K562 (cell line): ENCODE measurements around the gene ACP5. TPM values are rescaled to one million over a fixed set of nuclear protein-coding genes. Genes with fewer than 3 reads are reported as not detected.

Experiments
- ARID3B ChIP-seq: fragments of 250-450 bp; sonication (Bioruptor Pico); IDR thresholded peaks from 2 replicates; pipeline ENCODE4 v1.4.0; 2020; ENCODE audit warnings: borderline replicate concordance
- BCL6 ChIP-seq: fragments of 250-450 bp; sonication (Bioruptor Pico); IDR thresholded peaks from 2 replicates; pipeline ENCODE4 v1.4.0; 2020
- BMI1 ChIP-seq: fragments of 150-350 bp; IDR thresholded peaks from 2 replicates; pipeline ENCODE4 v1.6.1; 2014; ENCODE audit warnings: low read length
- E4F1 ChIP-seq: fragments of 250-450 bp; sonication (Bioruptor Pico); IDR thresholded peaks from 2 replicates; pipeline ENCODE4 v1.5.0; 2021; ENCODE audit warnings: mild to moderate bottlenecking, borderline replicate concordance
- FOXJ2 ChIP-seq: fragments of 200-800 bp; sonication (Bioruptor generic); IDR thresholded peaks from 2 replicates; pipeline ENCODE4 v1.6.1; 2016; ENCODE audit warnings: missing genetic modification characterization, missing compliant biosample characterization
- GTF3C2 ChIP-seq: IDR thresholded peaks from 3 replicates; pipeline ENCODE4 v1.6.1; 2011; ENCODE audit warnings: borderline replicate concordance, mild to moderate bottlenecking, moderate library complexity; ENCODE audit not compliant: insufficient read length; ENCODE audit errors: extremely low read depth
- HMBOX1 ChIP-seq: sonication (generic); IDR thresholded peaks from 2 replicates; pipeline ENCODE4 v1.6.1; 2016
- KAT8 ChIP-seq: fragments of 450-650 bp; IDR thresholded peaks from 2 replicates; pipeline ENCODE4 v1.6.1; 2016; ENCODE audit warnings: low read depth, mild to moderate bottlenecking
- LCOR ChIP-seq: sonication (generic); formaldehyde crosslinking; IDR thresholded peaks from 2 replicates; pipeline ENCODE4 v1.8.0; 2022; ENCODE audit warnings: mild to moderate bottlenecking, missing genetic modification reagents
- MCM3 ChIP-seq: fragments of 450-650 bp; IDR thresholded peaks from 2 replicates; pipeline ENCODE4 v1.6.1; 2016
- MNT ChIP-seq, 2 experiments: fragments of 450-650 bp; conservative IDR thresholded peaks; 2 replicates each; pipeline ENCODE4 v1.6.1; 2017; ENCODE audit warnings: mild to moderate bottlenecking in 2 of 2, moderate library complexity in 2 of 2
- MTA2 ChIP-seq: fragments of 450-650 bp; IDR thresholded peaks from 2 replicates; pipeline ENCODE4 v1.6.1; 2016; ENCODE audit warnings: low read depth
- PKNOX1 ChIP-seq: fragments of 450-650 bp; IDR thresholded peaks from 2 replicates; pipeline ENCODE4 v1.6.1; 2016
- SMAD4 ChIP-seq: fragments of 250-450 bp; sonication (Bioruptor Pico); conservative IDR thresholded peaks from 2 replicates; pipeline ENCODE4 v1.8.0; 2021; ENCODE audit warnings: inconsistent platforms, mild to moderate bottlenecking, moderate library complexity
- TBP ChIP-seq: optimal IDR thresholded peaks from 2 replicates; pipeline ENCODE3; 2011; ENCODE audit warnings: low read depth, low read length, improper control_type of control experiment
- TCF7 ChIP-seq: sonication (generic); IDR thresholded peaks from 2 replicates; pipeline ENCODE4 v1.6.1; 2016; ENCODE audit warnings: antibody characterized with exemption, borderline replicate concordance
- ZKSCAN1 ChIP-seq: fragments of 150-350 bp; IDR thresholded peaks from 2 replicates; pipeline ENCODE4 v1.6.1; 2016; ENCODE audit warnings: low read depth, low read length
- ZNF239 ChIP-seq: fragments of 250-450 bp; sonication (Bioruptor Pico); IDR thresholded peaks from 2 replicates; pipeline ENCODE4 v1.4.0; 2020; ENCODE audit warnings: mild to moderate bottlenecking
- ZNF445 ChIP-seq: fragments of 250-450 bp; sonication (Bioruptor Pico); IDR thresholded peaks from 2 replicates; pipeline ENCODE4 v1.4.0; 2020; ENCODE audit warnings: low read depth, mild to moderate bottlenecking, moderate library complexity
- polyA plus RNA-seq, 8 experiments: library from polyadenylated mRNA; depleted of rRNA in 4 of 8; stranded (reverse) in 5 of 8; unstranded in 3 of 8; fragments of >200 nt; fragmentation: Nextera tagmentation in 2 of 8; fragmentation: Illumina TruSeq in 1 of 8; extraction: Ambion mirVana in 2 of 8; extraction: Trizol in 1 of 8; gene quantifications; 2 replicates each; pipeline versions ENCODE4 v1.2.1 to v1.2.3, GENCODE V29; 2011 to 2014; ENCODE audit warnings: inconsistent platforms in 1 of 8, missing spikeins in 1 of 8
- total RNA-seq, 7 experiments: library from RNA; depleted of rRNA in 6 of 7; stranded (reverse); fragments of >200 nt in 6 of 7; fragmentation: Illumina TruSeq in 2 of 7; extraction: Trizol in 2 of 7; gene quantifications; 2 replicates each; pipeline versions ENCODE4 v1.2.1 to v1.2.3, GENCODE V29; 2011 to 2021; ENCODE audit warnings: low replicate concordance in 1 of 7

Gene ACP5
- total and polyA plus RNA-seq, 9 of the 15 experiments (the other 6 are each of a cell fraction or from before 2014, with no cell fraction given) = 0.06 to 1.1 (median 0.31) TPM; not detected in 1

- TF ChIP-seq FOXJ2 (tag) (no peak), ZKSCAN1 (no peak), MCM3 (no peak), GTF3C2 (no peak), KAT8 (no peak), ZNF445 (CRISPR knock-in tag) (no peak), HMBOX1 (no peak), TCF7 (no peak), ARID3B (CRISPR knock-in tag) (no peak), BMI1 (no peak), BCL6 (CRISPR knock-in tag) (no peak), PKNOX1 (peak; percentile 21; the same call in 1 of the 2 replicates), ZNF239 (CRISPR knock-in tag) (no peak), MTA2 (no peak), E4F1 (CRISPR knock-in tag) (no peak), TBP (no peak), MNT (conservative IDR thresholded peaks at IDR 0.05) (peak; percentile 80 to 87), SMAD4 (CRISPR knock-in tag) (no peak), LCOR (CRISPR knock-in tag) (no peak)
Measured at GRCh38 chr19:11530432-11530831, 47.0 kb downstream of the ACP5 start (continued).
